ENCODE results near the gene TOMM20L. TPM values are rescaled to one million over a fixed set of nuclear protein-coding genes. Genes with fewer than 3 reads are reported as not detected.

TOMM20L gene
- total RNA-seq, 1 donor from 2014 or later = not detected

DNA sequence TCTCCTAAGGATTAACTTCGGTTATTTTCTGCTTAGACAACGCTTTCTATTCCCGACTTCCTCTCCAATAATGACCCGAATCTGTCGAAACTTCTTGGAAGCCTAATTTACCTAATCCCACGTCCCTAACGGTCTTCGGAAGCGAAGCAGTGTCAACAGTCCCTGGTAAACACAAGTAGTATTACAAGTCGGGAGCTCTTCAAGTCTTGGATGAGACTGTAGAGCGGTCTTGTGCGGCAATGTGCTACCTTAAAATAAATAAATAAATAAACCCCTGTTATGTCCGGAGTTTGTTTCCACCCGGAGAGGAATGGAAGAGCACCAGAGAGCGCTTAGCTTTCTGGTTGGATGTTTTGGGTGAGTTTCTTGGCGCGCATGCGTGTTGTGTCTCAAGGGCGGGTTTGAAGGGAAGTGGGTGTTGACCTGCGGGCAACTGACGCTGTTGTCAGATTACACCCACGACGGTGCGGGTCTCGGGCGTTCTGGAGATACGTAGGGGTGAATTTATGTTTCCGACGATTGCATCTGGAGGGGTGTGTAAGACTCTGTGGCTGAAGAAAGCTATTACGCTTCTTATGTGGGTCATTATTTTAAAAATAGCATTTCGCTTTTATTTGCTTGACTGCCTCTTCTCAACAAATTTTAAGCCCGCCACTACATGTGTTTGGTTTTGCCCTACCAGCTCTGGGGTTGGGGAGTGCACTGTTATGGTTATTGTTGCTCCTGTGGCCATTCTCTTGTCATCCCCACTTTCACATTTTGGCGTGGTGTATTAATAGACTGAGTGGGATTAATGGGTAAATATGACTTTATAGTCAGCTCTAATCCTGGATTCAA is 31.8 kb downstream of the TOMM20L start, which contains the start of the genes KIAA0586 and TIMM9:
Gene KIAA0586, plus strand, starts transcription at position 439 of the 837 bp plus-strand sequence. CDS start 546 bp downstream, outside the sequence.
Gene TIMM9, minus strand, starts transcription at position 251 of the 837 bp plus-strand sequence. CDS start 15,586 bp downstream, outside the sequence.
- DNase-seq (ENCODE audit: low spot score) = peak; percentile 98

GRCh38 chr14:58428118-58428683 is 32.5 kb downstream of the TOMM20L start:
- no peak for DNase-seq (ENCODE audit: low spot score)

- no peak for DNase-seq (ENCODE audit: low spot score)
Observed at GRCh38 chr14:58430156-58430555, 34.4 kb downstream of the TOMM20L start.

DNA sequence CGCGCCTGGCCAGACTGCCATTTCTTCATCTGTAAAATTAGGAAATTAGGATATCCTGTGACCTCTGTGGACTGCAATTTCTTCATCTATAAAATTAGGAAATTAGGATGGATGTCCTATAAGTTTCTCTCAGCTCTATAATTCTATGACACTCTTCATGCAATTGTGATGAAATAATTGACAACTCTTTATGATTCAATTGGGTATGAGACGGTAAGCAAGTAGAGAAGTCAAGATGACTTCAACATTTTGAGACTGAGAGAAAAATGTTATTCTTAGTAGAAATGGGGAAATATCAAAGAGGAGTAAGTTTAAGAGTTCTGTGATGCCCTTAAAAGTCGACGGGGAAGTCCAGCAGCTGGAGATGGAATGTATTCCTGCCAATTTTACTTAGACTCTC is 43.7 kb downstream of the TOMM20L start:
- DNase-seq (ENCODE audit: low spot score) = no peak

DNA sequence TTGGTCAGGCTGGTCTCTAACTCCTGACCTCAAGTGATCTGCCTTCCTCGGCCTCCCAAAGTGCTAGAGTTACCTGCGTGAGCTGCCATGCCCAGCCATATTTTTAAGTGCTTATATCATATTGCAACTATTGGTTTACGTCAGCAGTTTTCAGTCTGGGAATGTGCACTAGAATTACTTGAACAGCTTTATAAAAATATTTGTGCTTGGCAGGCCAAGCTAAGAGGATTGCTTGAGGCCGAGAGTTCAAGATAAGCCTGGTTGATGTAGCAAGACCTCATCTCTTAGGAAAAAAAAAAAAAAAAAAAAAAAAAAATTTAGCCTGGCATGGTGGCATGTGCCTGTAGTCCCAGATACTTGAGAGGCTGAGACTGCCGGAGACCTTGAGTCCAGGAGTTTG is 48.9 kb downstream of the TOMM20L start:
- DNase-seq (ENCODE audit: low spot score) = no peak

DNA sequence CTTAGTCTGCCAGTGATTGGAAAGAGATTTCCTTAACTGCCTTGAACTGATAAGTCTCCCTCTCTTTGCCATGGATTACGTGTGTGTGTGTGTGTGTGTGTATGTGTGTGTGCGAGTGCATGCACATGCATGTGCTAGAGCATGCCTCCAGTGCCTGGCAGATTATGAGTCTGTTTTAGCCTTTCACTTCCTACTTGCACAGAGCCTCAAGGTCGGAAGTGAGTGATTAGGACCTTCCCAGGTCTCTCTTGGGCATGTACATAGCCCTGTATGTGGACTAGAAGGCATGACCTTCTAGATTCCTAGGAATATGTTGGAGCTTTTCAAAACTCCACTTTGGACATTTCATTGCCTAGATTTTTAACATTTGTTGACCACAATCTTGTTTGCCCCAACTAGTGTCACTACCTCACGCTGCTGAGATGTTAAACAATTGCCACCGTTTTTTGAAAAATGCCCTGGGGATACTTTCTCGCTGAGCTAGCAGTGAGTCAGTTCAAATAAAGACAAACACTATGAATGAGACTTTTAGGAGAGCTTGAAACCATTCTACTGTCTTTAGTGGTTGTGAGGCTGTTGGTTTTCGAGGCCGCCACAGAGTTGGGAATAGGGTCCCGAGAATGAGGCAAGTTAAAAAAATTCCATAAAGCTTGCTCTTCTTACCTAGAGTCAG is 60.0 kb downstream of the TOMM20L start:
- no peak for DNase-seq (ENCODE audit: low spot score)

Other genes starting within 250 kb of the TOMM20L start
- gene ARMH4, start 243.7 kb upstream of the TOMM20L start, total RNA-seq = 2.9 TPM
- gene ACTR10, start 195.8 kb upstream of the TOMM20L start, total RNA-seq = 61.5 TPM
- gene PSMA3, start 151.1 kb upstream of the TOMM20L start, total RNA-seq = 185 TPM
- gene ARID4A, start 97.4 kb upstream of the TOMM20L start, total RNA-seq = 33.9 TPM
- gene TIMM9, start 31.6 kb downstream of the TOMM20L start, total RNA-seq = 39.4 TPM
- gene KIAA0586, start 31.8 kb downstream of the TOMM20L start, total RNA-seq = 21.7 TPM
- gene DACT1, start 242.0 kb downstream of the TOMM20L start, total RNA-seq = 13.5 TPM